G401 (cell line): ENCODE data around the gene PLA2G2C. TPM values are rescaled to one million over a fixed set of nuclear protein-coding genes. Genes with fewer than 3 reads are reported as not detected.

Experiments used
- DNase-seq: peaks from one replicate; pipeline ENCODE4 v3.0.0-alpha.2; 2015; ENCODE audit warnings: low spot score
- in situ Hi-C: cut with HindIII; loops from 2 replicates; pipeline ENCODE4 v1.10.0; 2016; ENCODE audit warnings: low sequenced_read_pairs, mixed read lengths
- total RNA-seq: library from RNA; depleted of rRNA; stranded (reverse); fragments of >200 nt; shearing (Covaris generic); gene quantifications from 2 replicates; pipeline ENCODE4 v1.2.3, GENCODE V29; 2014

The PLA2G2C gene
- total RNA-seq, 1 experiment from 2014 or later, result not detected

DNA sequence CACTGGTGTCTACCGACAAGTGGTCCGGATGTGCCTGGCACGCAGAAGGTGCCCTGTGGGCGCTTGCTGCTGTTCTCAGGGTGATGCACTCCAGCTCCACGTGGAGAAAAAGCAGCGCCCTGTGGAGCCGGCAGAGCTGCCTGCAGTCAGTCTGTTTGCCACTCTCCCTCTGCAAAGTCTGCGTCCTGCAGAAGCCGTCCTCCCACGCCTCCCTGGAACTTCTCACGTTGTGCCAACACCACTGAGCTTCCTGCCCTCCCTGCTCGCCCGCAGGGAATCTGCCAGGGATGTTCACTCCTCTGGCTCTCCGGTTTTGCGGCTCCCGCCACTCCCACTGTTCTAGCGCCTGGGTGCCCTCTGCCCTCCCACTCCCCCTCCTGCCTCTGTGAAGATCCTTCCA, 20.3 kb downstream of the PLA2G2C start:
- in situ Hi-C loops, result no loop called here
- no peak for DNase-seq

GRCh38 chr1:20165522-20165951, 20.8 kb downstream of the PLA2G2C start:
- in situ Hi-C loops, result no loop called here
- no peak for DNase-seq

DNA sequence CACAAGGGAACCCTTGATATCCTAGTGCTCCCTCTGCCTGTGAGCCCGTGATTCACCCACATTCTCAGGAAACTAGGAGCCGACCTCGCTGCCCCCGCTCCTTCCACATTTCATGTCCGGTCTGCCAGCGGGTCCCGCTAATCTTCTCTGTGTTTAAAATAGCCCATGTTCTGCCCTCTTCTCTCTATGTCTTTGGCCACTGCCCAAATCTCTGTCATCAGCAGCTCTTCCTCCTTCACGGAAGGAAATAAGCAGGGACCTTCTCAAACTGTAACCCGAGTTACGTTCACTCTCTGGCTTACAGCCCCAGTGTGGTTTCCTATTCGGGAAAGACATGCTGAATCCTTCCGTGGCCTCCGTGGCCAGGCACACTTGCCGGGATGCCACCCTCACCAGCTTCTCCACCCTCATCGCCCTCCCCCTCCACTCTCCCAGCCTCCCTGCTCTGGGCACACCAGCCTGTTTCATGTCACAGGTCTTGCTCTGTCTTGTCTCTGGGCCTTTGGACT, 21.6 kb downstream of the PLA2G2C start:
- in situ Hi-C loops, result no loop called here
- no peak for DNase-seq

DNA sequence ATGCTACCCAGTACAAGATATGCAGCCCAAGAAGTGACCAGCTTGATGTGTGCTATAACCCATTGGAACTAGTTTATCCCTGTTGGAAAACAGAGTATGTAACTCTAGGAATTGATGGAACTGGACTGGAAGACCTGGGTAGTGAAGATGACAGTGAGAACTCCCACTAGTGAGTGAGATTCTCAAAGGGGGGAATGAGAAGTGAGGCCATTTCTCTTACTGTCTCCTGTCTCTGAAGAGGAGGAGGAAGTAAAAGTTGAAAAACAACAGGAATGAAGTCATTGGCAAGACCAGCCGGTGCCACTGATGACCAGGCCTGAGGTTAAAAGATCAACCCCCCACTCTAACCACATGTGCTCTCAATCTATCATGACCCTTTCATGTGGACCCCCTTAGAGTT, 26.3 kb downstream of the PLA2G2C start:
- DNase-seq, result no peak
- in situ Hi-C loops, result no loop called here

GRCh38 chr1:20158358-20159070, 27.8 kb downstream of the PLA2G2C start:
- DNase-seq, result no peak
- in situ Hi-C loops, result no loop called here

GRCh38 chr1:20154301-20154831, 32.0 kb downstream of the PLA2G2C start:
- no peak for DNase-seq
- in situ Hi-C loops, result no loop called here

GRCh38 chr1:20153000-20153418, 33.3 kb downstream of the PLA2G2C start:
- in situ Hi-C loops, result no loop called here
- peak; percentile 32 for DNase-seq

DNA sequence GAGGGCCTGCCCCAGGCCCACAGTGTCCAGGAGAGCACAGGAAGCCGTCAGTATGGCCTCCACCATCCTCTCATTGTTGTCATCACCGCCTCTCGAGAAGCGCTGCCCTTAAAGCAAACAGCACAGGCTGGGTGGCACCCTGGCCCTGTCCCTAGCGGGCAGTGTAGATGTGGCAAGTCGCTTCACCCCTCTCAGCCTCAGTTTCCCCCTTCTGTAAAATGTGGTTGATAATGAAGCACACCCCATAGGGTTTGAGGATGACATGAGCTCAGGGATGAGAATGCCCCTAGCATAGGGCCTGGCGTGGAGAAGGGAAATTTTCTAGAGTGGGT, 33.8 kb downstream of the PLA2G2C start:
- no peak for DNase-seq
- in situ Hi-C loops, result no loop called here

DNA sequence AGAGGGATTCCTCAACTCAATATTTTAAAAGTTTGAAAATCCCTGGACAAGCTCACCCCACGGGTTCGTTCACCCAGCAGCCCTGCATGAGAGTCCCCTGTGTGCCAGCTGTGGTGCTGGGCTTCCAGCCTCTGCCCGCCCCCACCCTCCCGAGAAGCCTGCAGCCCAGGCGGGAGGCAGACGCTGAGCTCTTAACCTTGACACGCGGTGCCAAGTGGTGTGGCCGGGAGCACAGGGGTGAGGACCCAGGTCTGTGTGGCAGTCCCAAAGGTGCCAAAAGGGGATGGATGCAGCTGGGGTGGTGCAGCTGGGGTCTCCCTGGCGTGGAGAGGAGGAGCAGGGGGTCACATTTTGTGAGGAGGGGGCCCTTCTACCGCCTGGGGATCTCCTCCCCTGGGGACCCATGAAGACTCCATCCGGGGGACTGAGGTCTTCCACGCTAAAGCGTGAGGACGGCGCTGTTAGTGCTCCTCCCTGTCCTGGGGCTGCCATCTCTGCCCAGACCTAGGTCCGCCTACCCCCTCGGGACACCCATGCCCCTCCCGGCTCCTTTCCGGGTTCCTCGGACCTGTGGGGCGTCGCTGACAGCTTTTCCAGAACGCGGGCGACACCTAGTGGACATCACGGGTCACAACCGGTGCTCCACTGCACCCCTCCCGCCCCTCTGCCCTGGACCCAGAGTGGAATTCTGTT, 34.3 kb downstream of the PLA2G2C start:
- peak; percentile 78 for DNase-seq
- in situ Hi-C loops, result no loop called here

GRCh38 chr1:20150969-20151368, 35.3 kb downstream of the PLA2G2C start:
- DNase-seq, result no peak
- in situ Hi-C loops, result no loop called here

DNA sequence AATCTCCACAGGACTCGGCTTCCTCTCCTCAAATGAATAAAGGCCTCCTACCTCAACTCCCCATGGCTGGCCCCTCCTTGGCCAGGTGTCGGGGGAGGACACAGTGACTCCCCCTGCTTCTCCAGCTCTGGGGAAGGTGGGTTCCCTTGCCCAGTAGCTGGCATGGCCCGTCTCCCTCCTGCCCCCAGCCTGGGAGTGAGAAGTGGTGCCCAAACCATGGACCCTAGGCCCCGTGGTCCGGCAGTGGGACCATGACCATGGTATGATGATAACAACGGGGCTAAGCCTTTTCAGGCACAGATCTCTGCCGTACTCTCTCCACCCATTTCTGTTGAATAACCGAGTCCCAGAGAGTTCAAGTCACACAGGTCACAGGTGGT, 36.0 kb downstream of the PLA2G2C start:
- in situ Hi-C loops, result no loop called here
- no peak for DNase-seq

DNA sequence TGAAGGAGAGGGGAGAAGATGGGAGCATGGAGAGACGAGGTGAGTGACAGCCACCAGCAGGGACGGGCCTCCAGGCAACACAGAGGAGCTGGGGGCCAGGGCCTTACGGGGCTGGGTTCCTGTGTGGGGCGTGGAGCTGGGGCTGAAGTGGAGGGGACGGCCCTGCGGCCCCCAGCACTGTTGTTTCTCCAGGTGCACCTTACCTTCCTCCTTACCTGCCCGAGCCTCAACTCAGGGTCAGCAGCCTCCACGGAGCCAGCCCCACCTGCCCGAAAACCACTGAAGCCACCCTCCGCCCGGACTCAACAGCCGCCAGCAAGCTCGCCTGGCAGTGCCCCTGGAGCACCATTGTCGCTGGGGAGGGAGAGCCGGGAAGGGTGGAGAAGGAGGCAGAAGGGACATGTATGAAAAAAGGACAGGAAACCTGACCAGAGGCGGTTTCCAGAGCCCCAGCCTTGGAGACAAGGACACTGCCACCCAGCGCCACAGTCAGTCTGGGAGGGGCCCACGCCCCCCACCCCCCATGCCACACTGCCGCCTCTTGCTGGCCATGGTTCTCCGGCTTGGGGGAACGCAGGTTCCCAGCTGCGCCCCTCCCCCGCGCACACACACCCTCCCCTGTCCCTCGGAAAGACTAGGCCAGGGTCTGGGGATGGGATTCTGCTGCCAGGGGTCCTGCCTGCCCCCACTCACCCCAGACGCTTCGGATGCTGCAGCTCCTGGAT, 36.6 kb downstream of the PLA2G2C start:
- in situ Hi-C loops, result no loop called here

DNA sequence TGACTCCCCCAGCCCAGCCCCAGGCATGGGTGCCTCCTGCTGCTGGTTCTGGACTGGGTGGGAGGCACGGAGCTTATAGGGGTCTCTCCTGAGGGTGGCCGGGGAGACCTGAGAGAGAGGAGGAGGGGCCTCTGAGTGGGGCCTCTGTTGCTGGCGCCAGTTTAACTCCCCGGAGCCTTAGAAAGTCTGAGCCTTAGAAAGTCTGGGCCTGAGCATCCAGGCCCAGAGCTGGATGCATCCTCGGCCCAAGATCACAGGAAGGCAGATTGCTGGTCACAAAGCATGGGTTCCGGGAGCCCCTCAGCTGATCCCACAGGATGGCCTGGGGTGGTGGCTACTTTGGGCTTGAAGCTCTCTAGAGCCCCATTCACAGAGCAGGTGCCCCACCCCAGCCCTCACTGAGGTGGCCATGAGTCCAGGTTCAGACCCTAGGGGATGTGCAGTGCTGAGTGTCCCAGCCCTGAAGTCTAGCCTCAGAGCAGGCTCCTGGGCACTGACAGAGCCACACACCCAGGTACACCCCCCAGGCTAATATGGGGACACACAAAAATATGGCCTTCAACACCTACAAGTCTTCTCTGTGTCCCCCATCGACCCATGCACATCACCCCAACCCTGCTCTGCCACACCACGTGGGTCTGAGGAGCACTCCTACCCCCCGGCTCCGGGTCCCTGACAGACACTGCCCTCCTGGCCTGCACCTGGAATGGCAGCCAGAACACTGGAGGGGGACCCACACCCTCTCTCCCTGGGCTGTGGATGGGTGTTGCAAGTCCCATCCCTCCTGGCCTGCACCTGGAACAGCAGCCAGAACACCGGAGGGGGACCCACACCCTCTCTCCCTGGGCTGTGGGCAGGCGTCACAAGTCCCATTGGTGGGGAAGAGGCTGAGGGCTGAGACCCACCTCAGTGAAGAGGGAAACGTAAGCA, 37.5 kb downstream of the PLA2G2C start:
- DNase-seq, result no peak
- in situ Hi-C loops, result no loop called here

More for the DNA sequence above, 36.6 kb downstream of the PLA2G2C start:
- no peak for DNase-seq

GRCh38 chr1:20147846-20148570, 38.3 kb downstream of the PLA2G2C start:
- no peak for DNase-seq
- in situ Hi-C loops, result no loop called here

- in situ Hi-C loops, result no loop called here
- DNase-seq, result no peak
These were observed 42.4 kb downstream of the PLA2G2C start for GRCh38 chr1:20143734-20144565.

DNA sequence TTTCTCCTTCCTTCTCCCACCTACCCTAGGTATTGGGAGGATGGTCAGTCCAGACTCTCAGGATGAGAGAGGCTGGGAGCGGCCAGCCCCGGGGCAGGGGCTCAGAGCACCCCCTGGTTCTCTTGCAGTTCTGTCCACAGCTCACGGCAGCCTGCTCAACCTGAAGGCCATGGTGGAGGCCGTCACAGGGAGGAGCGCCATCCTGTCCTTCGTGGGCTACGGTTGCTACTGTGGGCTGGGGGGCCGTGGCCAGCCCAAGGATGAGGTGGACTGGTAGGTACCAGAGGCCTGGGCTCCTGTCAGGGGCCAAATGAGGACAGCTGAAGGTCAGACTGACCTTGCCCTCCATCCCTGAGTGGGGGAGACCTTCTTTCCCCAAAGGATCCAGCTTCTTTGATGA, 43.0 kb downstream of the PLA2G2C start:
- in situ Hi-C loops, result no loop called here
- DNase-seq, result no peak

DNA sequence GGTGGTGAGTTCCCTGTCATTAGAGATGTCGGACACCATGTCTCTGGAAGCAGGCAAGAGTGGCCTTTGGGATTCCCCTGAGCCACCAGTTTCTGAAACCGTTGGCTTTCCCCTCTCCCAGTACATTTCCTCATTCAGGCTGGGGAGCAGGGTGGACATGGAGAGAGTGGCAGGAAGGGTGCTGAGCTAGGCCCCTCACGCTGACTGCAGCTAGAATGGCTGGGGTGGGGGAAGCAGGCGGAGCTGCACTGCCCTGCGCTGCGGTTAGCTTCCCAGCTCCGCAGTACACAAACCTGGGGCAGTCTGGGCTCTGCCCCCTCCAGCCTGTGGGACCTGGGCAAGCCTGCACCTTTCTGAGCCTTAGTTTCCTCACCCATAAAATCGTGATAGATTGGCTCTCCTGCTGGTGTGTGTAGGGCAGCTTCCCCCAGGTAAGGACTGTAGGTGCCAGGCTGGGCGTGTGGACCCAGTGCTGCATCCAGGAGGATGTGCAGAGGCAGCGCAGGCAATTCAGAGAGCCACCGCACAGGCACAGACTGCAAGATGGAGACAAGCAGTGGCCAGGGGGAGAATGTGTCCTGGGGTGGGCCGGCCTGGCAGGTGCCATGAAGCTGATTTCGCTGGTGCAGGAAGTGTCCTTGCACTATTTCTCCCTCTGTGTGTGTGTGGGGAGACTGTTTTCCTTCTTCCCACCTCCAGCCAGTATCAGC, 44.2 kb downstream of the PLA2G2C start:
- DNase-seq, result no peak
- in situ Hi-C loops, result no loop called here
